NCI-H1417 (cell line): ENCODE data around the gene DLG1.

Source experiments
- DNase-seq, 3 experiments: peaks; one replicate each; lab custom pipeline; 2025; lab: John Stamatoyannopoulos, UW

The DLG1 gene

DNA sequence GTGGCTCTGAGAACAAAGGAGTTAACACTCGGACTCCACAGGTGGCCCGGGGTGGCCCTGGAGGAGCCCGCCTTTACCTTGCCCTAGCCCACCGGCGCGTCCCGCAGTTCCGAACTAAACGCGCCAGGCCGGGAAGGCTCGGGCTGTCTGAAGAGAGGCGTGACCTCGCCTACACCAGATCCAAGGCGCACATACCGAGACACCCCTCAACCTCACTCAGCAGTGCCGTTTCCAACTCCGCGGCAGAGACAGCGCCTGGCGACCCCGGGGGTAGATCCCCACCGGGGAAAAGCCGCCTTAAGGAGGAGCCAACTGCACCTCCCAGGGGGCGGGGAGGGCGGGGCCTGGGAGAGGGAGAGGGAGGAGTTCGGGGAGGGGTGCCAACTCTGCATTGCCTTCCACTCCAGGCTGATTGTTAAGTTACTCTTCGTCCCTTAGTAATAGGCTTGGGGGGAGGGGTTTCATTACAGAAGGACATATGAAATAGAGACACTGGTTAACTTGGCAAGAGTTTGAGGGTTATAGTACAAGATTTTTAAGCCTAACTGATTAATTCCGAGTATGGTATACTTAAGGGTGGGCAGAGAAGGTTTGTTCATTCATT lies at the start of gene DLG1:
Gene DLG1, minus strand, starts transcription at position 272 of the 604 bp plus-strand sequence. CDS start 1,408 bp downstream, outside the sequence.
- peak; percentile 84 to 98 (median 97) for DNase-seq

DNA sequence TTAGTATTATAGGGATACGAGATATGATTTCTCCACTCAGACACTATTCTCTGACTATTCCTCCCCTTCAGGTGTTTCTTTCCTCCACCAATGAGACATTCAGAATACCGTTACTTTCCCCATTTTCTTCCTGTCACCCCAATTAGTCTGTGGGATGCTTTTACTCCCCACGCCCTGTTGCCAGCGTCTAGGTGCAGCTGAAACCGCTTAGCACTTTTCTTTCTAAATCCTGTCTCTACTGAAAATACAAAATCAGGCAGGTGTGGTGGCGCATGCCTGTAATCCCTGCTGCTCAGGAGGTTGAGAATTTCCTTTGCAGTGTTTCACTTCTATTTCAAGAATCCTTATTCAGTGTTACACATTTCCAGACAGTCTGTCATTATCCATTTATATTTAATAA lies 49.6 kb upstream of the DLG1 start:
- no peak for DNase-seq

DNA sequence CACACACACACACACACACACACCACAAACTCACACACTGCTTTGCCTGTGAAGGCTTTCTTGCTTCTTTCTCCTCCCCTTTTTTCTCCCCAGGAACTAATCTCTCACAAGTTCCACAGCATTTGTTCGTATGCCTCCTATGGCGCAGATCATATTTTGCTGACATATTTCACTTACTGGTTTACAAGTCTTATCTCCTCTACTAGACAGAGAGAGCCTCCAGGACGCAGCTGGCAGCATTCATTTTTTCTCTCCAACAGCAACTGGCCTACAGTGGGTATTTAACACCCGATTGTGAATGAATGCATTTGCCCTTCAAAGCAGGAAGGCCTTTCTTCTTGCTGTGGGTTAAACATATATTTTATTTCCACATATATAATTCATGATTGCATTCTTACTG lies 47.0 kb upstream of the DLG1 start:
- no peak for DNase-seq

DNA sequence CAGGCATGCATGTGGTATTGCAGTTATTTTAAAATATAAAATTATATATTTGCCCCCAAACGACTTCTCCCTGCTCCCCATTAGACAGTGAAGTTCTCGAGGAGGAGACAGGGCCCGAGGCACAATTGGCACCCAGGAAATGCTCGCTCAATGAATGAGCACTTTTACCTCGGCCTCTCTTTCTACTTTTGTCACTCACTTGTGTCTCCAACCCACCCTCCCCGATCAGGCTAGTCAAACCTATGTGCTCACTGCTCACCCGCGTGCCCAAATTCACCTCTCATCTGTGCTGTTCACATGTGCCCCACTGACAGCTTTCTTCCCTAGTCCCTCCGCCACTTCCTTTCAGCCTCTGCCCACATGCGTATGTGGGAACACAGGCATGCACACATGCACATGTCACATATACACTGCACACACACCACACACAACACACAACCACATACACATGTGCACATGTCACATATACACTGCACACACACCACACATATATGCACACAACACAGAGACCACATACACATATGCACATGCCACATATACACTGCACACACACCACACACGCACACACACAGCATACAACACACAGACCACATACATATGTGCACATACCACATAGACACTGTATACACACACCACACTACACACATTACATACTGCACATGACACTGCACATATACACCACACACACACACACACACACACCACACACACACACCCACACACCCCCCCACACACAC lies 46.3 kb upstream of the DLG1 start:
- DNase-seq = no peak

DNA sequence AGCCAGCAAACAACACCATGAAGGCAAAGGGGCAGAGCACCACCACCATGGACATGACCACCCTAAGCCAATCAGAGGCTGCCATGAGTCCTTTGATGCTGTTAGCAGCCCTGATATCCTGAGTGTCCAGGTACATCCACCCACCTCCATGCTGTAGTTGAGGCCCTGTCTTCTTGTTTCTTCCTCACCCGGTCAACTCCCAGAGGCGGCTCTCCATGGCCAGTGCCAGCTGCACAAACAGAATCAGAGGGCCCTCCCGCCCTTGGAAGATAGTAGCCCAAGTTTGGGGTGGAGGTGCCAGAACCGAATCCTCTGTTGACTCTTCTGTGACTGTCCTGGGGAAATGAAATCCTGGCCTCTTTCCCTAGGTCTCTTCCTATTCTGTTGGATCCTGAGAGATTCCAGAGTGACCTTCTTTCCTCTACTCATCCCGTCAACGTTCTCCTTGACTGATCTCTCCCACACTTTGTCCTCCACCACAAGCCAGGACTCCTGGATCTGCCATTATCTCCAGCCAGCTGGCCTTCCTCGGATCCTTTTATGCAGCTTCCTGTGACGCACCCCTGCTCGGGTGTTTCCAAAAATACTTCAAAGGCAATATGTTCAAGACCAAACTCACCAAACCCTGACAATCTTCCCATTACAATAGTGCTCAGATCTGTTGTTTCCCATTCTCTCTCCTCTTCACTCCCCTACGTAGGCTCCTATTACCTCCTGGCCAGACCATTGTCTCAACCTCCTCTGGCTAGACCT lies 45.4 kb upstream of the DLG1 start:
- DNase-seq = no peak

DNA sequence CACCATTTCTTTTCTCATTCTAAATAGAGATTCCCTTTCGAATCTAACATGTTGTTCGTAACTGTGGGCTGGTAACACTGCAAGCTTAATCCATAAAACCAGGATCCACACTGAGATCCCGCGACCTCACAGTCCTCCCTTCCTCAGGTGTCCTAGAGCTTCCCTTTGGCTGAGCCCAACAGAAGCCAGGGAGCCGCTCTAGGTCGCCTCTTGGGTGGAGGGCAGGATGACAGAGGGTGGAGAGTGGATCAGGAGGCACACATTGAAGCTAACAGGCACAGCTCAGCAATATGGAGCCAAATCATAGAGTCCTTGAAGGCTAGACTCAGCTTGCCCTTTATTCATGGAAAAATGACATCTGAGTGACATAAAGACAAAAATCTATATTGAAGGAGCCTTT lies 44.7 kb upstream of the DLG1 start:
- DNase-seq = no peak

DNA sequence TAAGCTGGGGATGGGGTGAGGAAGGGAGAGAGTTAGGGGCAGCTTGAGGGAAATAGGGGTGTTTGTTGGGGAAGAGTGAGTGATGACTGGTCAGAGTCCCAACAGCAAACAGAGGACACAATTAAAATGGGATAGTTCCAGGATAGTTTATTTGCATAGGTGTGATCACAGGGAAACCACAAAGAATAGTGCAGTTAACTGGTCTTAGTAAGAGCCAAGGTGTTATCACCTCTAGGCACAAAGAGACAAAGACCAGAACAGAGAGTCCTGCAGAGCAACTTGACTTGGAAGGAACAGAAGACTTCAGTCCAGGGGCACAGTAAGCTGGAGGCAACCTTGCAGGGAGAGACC lies 42.1 kb upstream of the DLG1 start:
- no peak for DNase-seq

DNA sequence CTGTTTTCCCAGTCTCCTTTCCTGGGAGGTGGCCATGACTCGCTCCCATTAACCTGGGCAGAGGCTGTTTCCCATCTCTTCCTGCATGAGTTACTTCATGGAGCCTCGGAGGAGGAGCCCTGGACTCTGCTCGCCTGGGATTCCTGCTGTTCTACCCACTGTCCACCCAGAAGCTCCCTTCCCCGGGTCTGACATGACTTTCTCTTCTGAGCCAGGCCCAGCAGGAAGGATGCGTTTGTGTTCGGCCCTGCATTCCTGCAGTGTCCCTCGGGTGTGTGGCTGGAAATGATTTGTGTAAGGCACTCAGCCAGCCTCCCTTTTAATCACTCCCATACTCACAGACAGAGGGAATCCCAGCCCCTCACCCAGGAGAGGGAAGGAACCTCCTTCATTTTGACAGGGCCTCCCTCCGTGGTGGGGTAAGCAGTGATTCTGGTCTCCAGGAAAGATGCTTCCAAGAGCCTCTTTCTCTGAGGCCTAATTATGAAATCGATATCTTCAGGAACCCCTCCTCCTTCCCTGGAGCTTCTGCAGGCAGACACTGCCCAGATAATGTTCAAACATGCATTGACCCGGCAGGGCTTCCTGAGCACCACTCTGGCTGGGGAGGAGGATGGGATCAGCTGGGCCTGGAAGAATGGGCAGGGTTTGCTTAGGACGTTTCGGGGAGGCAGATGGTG lies 41.6 kb upstream of the DLG1 start:
- peak in 1 of 3 experiments; percentile 11 for DNase-seq

DNA sequence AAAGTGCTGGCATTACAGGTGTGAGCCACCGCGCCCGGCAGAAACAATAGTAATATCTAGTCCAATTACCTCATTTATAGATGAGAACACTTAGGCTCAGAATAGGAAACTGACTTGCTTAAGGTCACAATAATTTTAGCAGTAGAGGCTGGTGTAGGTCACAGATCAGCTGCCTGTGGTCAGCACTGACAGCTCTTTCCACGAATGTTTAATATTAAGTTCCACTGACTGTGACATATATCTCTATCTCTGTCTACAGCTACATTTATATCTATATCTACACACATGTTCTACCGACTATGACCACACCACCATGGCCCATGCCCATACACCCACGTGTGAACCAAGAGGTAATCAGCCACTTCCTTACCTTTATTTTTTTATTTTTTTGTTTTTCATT lies 40.2 kb upstream of the DLG1 start:
- no peak for DNase-seq

DNA sequence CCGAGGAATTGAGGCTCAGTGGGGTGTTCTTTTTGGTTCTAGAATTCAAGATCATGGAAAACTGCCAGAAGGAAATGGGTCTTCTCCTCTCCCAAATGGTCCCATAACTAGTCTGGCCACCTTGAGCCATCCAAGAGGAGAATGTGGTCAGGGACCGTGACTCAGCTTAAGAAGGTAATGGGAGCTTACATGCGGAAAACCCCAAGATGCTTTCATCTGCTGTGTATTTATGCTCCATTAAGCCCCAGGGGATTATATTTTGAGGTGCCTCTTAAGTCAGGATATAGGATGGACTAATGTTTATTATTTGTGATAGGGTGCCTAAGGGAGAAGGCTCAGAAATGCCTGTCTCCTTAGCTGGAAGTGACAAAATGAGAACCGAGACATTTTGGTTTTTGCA lies 39.2 kb upstream of the DLG1 start:
- no peak for DNase-seq

DNA sequence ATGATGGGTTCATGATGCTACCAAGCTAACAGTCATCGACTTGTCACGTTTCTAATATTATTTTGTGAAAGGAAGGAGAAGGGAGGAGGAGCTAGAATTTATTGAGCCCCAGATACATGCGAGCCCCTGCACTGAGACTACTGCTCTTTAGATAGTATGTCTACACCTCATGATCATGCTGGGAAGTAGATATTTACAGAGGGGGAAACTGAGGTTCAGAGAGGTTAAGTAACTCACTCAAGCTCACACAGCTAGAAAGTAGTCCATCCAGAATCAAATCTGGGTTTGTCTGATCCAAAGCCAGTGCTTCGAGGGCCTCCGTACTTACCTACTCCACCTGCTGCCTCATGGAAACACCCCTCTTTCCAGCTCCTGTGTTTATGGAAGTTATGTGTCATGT lies 38.8 kb upstream of the DLG1 start:
- DNase-seq = no peak

DNA sequence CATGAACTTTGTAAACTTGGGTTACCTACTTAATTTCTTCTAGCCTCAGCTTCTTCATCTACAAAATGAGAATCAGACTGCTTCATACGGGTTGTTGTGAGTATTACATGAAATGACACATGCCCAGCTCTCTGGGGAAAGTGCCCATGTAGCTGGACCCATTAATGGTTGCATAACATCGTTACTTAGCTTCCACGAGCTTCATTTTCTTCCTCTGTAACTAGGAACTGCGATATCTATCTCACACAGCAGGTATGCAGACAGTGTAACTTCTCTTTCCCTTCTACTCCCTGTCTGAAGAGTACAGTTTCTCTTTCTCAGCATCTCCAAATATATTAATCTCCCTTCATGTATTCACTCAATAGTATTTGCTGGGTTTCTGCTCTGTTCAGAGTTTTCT lies 37.9 kb upstream of the DLG1 start:
- DNase-seq = no peak

DNA sequence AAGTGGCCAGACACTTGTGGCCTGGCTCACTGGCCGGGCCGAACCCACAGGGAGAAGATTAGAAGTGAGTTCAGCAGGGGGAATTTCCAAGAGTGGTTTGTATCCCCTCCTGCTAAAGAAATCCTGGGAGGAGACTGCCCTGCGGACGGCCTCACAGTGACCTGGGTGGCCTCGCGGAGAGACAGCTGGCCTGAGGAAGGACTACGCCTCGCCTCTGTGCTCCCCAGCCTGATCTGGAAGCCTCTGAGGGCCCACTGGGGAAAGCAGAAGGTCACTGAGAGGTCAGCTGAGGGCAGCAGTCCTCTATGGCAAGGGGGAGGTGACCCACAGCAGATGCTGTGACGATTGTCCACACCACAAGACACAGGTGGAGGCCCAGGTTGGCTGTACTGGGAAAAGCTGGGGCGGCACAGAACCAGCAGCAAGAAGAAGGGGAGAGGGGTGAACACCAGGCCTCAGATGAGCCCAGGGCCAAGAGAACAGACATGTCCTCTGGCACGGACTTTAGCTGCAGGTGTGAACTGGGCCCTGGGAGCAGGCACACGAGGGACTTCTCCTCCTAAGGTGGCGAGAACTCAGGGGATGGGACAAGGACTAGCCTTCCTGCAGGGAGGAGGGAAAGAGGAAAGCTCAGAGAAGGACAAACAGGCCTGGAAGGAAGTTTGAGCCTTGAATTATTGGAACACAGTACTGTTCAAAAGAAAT lies 37.2 kb upstream of the DLG1 start:
- no peak for DNase-seq

DNA sequence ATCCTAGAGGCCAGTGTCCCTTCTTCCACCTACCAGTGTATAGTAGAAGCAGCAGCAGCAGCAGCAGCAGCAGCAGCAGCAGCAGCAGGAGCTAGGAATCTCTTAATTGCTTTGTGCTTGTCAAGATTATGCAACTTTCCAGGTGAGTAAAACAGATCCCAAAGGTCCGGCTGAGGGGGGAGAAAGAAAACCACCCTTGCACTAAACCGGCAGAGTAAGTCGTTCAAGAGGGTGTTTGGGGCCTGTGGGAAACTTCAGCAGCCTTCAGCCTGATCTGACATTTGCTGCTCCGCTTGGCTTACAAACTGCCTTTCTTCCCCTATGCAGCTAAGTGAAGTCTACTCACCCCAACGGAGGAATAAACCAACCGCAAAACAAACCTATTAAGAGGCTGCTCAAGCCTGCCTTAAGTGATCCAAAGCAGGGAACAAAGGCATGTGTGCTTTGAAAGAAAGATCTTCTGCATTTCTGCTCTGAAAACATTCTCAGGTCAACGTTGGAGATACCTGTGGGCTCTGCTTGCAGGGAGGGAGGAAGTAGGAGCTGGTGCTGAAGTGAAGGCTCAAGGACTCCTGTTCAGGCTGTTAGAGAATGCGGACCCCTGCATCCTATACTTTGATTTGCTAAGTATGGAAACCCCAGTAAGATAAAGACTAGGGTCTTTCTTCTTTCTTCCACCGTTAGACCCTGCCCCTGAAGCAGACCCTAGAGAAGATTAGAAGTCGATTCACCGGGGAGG lies 35.7 kb upstream of the DLG1 start:
- DNase-seq = peak in 1 of 3 experiments; percentile 86

DNA sequence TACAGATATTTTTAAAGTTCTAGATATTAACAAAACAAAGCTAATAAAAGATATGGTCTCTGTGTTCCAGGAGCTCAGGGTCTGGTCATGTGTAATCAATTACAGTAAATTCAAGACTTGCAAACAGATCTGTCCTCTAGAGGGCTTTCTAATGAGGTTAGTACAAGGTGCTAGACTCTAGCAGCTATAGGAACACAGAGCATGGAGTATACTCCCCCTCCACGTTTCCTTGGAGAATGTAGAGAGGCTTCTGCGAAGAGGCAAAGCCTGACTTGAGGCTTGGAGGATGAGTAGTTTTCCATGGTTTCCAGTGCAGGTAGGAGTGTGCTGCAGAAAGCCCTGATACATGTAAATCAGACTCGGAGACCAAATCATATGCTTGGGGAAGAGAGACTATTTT lies 32.7 kb upstream of the DLG1 start:
- no peak for DNase-seq

DNA sequence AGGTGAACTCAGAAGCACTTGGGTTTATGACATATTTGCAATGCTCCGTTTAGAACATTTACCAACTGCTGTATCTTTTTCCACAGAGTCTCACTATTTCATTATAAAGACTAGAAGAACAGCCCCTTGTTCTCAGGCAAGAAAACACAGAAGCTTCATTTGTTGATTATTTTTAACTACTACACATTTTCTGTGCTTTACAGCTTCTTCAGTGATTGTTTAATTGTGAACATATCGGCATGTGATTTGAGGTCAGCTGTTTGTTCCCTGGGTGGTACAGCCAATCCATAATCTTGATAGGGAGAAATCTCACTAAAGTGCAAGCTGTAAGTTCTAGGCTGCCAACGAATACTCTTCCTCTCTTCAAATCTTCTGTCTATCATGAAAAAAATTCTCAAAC lies 31.0 kb upstream of the DLG1 start:
- no peak for DNase-seq

DNA sequence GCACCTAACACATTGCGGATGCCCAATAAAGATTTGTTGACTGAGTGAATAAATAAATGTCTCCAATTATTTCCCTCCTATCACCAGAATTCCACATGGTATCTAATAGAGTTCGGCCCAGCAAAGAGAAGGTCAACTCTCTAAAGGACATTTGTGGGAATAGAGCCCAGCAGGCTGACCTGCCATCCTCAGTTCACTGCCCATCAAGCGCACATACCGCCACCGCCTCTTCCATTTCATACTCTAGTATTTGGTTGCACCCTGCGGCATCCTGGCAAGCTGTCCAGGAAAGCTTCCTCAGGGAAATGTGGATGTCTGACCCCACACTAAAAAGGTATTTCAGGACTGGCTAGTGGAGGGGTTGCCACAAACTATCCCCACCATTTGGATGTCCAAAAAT lies 29.8 kb upstream of the DLG1 start:
- no peak for DNase-seq

DNA sequence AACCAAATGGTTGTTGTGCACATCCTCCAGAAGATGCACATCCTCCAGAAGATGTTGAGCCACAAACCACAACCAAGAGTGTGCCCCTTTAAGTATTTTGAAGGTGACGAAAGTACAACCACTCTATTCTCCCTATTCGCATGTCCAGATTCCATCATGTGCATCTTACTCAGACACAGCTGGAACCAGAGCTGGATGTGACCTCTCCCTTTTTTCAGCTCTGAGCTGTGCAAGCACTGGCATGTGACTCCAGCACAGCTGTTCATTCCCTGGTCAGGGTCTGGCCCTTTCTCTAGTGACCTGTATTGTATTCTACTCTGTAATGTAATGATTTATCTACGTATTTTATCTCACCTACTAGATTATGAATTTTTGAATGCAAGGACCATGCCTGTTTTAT lies 29.3 kb upstream of the DLG1 start:
- no peak for DNase-seq

DNA sequence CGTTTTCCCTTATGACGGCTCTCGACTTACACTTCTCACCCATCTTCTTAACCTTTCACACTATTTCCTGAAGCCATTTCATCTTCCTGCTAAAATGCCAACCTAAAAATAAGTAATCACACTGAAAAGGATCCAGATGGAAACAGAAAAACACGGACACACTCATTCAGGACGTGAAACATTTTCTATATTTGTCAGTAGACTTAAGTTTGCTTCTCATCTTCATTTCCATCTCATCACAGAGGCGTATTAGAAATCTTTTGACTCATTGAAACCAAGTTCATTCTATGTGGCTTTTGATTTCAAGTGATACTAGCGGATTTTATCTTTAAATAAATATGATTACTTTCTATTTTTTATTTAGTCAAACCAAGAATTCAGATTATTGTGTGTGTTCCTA lies 27.4 kb upstream of the DLG1 start:
- no peak for DNase-seq

DNA sequence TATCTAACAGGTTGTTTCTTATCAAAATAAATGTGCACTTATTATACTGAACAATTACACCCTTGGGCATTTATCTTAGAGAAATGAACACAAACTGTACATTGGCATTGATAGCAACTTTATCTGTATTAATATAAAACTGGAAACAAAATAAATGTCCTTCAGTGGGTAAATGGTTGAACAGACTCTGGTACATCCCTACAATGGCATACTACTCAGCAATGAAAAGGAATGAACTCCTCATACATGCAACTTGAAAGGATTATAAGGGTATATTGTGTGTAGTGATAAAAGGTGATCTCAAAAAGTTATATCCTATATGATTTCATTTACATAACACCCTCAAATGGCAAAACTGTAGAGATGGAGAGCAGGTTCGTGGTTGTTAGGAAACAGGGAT lies 23.7 kb upstream of the DLG1 start:
- DNase-seq = no peak

DNA sequence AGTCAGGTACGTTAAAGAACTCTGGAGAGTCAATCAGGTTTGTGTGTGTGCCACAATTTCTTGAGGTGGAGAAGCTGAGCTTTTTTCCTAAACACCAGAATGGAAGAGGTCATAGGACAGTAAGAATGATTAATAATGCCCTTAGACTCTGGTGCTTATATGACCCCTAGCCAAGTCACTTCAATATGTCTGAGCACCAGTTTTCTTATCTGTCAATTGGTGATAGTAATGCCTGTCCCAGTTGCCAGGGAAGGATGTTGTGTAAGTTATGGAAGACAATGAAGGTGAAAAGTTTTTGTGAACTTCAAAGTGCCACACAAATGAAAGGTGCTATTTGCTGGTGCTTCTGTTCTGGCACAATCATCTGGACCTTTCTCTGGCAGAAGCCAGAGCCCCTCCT lies 22.2 kb upstream of the DLG1 start:
- no peak for DNase-seq
